Left ventricle myocardium inferior (tissue), 1 donor: ENCODE results near the gene CABLES1. TPM values are rescaled to one million over a fixed set of nuclear protein-coding genes. Genes with fewer than 3 reads are reported as not detected.

Source experiments
- DNase-seq: peaks from one replicate; pipeline ENCODE4 v3.0.0-alpha.2; 2020
- H3K27ac ChIP-seq: fragments of 200-600 bp; replicated peaks from 2 replicates; pipeline ENCODE4 v1.8.0; 2021
- H3K27me3 ChIP-seq: fragments of 200-600 bp; 2 replicates; pipeline ENCODE4 v1.8.0; 2021; ENCODE audit warnings: low read depth
- H3K36me3 ChIP-seq: fragments of 200-600 bp; 2 replicates; pipeline ENCODE4 v1.8.0; 2021
- H3K4me1 ChIP-seq: fragments of 200-600 bp; 2 replicates; pipeline ENCODE4 v1.8.0; 2021
- H3K4me3 ChIP-seq: fragments of 200-600 bp; 2 replicates; pipeline ENCODE4 v1.8.0; 2021; ENCODE audit warnings: mild to moderate bottlenecking, moderate library complexity
- H3K9me3 ChIP-seq: fragments of 200-600 bp; replicated peaks from 2 replicates; pipeline ENCODE4 v1.8.0; 2021
- intact Hi-C: fragments of 100-400 bp; cut with micrococcal nuclease; formaldehyde crosslinking; loops from one replicate; pipeline ENCODE4 v1.11.0; 2022
- total RNA-seq: library from RNA; stranded (reverse); fragmentation: NEBNext Ultra II Directional; extraction: Animal tissue kit (Norgen Biotek cat#: 25700); gene quantifications from one replicate; pipeline ENCODE4 v1.2.1, GENCODE V29; 2021
- TF ChIP-seq, protein P1 (sequence below): fragments of 200-600 bp; IDR thresholded peaks from 2 replicates; pipeline ENCODE4 v1.8.0; 2021; ENCODE audit warnings: antibody characterized with exemption, mild to moderate bottlenecking, borderline replicate concordance
- donor health status: DM: no; HTN: yes; CAD: no; lungs with severe emphysema.

Gene CABLES1
- total RNA-seq, 1 donor from 2014 or later: 2.7 TPM

DNA sequence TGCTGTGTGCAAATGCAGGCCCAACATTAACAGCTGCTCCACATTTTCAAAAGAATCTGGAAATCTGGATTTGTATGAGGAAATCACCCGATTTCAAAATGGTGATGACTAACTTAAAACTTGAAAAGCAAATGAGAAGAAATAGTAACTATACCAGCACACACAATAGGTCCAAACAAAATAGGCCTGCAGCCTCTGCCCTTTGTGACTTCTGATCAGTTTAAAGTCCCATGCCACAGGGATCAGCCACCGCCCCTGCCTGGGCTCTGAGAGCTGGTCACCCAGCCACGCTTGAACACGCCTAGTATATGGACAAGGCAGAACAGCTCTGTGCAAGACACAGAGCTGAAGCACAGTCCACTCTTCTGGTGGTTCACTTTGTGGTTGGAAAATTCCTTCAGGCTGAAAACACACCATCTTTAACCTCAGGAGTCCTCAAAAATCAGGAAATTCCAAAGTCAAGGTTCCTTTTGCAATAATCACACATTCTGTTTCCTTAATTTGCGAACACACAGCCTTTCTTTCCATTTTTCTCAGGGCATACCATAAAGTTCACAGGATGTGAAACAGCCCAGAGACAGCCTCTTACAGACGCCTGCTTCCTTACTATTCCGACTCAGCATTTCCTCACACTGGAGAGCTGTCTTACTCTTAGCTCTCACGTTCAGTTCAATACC lies 167.7 kb downstream of the CABLES1 start:
- H3K9me3 ChIP-seq: no peaks in the 10 kb centered on the region
- H3K27ac ChIP-seq: no peak overlapping the region
- no peak overlapping the region for H3K4me3 ChIP-seq
- DNase-seq: no peak
- H3K27me3 ChIP-seq: no peaks in the 10 kb centered on the region
- H3K36me3 ChIP-seq: peaks cover 2% of the 10 kb centered on the region
- TF ChIP-seq, protein P1, sequence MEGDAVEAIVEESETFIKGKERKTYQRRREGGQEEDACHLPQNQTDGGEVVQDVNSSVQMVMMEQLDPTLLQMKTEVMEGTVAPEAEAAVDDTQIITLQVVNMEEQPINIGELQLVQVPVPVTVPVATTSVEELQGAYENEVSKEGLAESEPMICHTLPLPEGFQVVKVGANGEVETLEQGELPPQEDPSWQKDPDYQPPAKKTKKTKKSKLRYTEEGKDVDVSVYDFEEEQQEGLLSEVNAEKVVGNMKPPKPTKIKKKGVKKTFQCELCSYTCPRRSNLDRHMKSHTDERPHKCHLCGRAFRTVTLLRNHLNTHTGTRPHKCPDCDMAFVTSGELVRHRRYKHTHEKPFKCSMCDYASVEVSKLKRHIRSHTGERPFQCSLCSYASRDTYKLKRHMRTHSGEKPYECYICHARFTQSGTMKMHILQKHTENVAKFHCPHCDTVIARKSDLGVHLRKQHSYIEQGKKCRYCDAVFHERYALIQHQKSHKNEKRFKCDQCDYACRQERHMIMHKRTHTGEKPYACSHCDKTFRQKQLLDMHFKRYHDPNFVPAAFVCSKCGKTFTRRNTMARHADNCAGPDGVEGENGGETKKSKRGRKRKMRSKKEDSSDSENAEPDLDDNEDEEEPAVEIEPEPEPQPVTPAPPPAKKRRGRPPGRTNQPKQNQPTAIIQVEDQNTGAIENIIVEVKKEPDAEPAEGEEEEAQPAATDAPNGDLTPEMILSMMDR: no peak
- no peaks in the 10 kb centered on the region for H3K4me1 ChIP-seq
- intact Hi-C loops: no loop called here

- intact Hi-C loops: no loop called here
- Histone ChIP-seq H3K27ac (no peak overlapping the region), H3K9me3 (no peaks in the 10 kb centered on the region), H3K27me3 (no peaks in the 10 kb centered on the region), H3K4me3 (no peak overlapping the region), H3K36me3 (no peaks in the 10 kb centered on the region), H3K4me1 (peaks cover under 1% of the 10 kb centered on the region)
- DNase-seq: no peak
- TF ChIP-seq, protein P1: no peak
These were observed 171.5 kb downstream of the CABLES1 start for GRCh38 chr18:23306822-23307221.

GRCh38 chr18:23307567-23308295 lies 172.4 kb downstream of the CABLES1 start:
- TF ChIP-seq, protein P1: no peak
- Histone ChIP-seq H3K4me3 (no peak overlapping the region), H3K36me3 (no peaks in the 10 kb centered on the region), H3K27me3 (no peaks in the 10 kb centered on the region), H3K27ac (no peak overlapping the region), H3K4me1 (peaks cover 9% of the 10 kb centered on the region), H3K9me3 (no peaks in the 10 kb centered on the region)
- DNase-seq: no peak
- intact Hi-C loops: no loop called here

Other genes with a start within 250 kb of the CABLES1 start
- gene RBBP8, start 202.2 kb upstream of the CABLES1 start, total RNA-seq: 6.7 TPM